HCT116 (cell line): ENCODE data around the gene CA12. TPM values are rescaled to one million over a fixed set of nuclear protein-coding genes. Genes with fewer than 3 reads are reported as not detected.
A peak's percentile ranks its signal among the peaks of the same experiment; 100 is the strongest.

ENCODE experiments used
- ATAC-seq: fragments of 200-7000 bp; cut with Tn5 transposase; 2 replicates; pipeline ENCODE4 v1.9.1; 2020; ENCODE audit warnings: mild to moderate bottlenecking, moderate library complexity
- BruUV-seq: library from RNA; stranded (reverse); fragments of 400-500 nt; replicated peaks from 2 replicates; lab custom pipeline; 2021; lab: Mats Ljungman, UMichigan
- CTCF ChIA-PET: fragments of 300-600 bp; sonication (Branson Sonifier 250); formaldehyde crosslinking; loops from one replicate; lab custom pipeline; 2021; ENCODE audit warnings: antibody characterized with exemption; lab: Charles Lee
- POLR2A ChIA-PET: fragments of 300-600, 350-600 bp; sonication (Branson Sonifier 250); formaldehyde crosslinking; loops from one replicate; lab custom pipeline; 2021; ENCODE audit warnings: antibody characterized with exemption; lab: Charles Lee
- RAD21 ChIA-PET, 2 experiments: fragments of 300-600 bp; sonication (Branson Sonifier 250); formaldehyde crosslinking; loops; one replicate each; lab custom pipeline; 2023; ENCODE audit warnings: low total read pairs in 2 of 2; ENCODE audit not compliant: uncharacterized antibody in 2 of 2, unreplicated experiment in 2 of 2, low non-redundant PET in 1 of 2; lab: Charles Lee
- DNase-seq: peaks from one replicate; pipeline ENCODE4 v3.0.0-alpha.2; 2010; ENCODE audit warnings: low read depth, low spot score
- H2AFZ ChIP-seq: fragments of 200-600 bp; shearing (Covaris generic), sonication (generic); 2 replicates; pipeline ENCODE4 v1.6.1; 2017; ENCODE audit warnings: low read depth, mixed run types, mixed read lengths, antibody characterized with exemption, low read length; ENCODE audit not compliant: poor library complexity, severe bottlenecking
- H3K27ac ChIP-seq: 2 replicates; pipeline ENCODE4 v1.5.1; 2012; ENCODE audit warnings: low read depth, low read length
- H3K27me3 ChIP-seq: fragments of 200-600 bp; sonication (generic); 2 replicates; pipeline ENCODE4 v1.6.1; 2016; ENCODE audit warnings: mixed run types, low read length, mixed read lengths; ENCODE audit not compliant: insufficient read depth
- H3K36me3 ChIP-seq, 2 experiments: fragments of 200-500 bp in 1 of 2; fragments of 200-600 bp in 1 of 2; sonication (Bioruptor generic) in 1 of 2; sonication (generic) in 1 of 2; 2 replicates each; pipeline versions ENCODE4 v1.5.1 to v1.6.1; 2014 to 2016; ENCODE audit warnings: low read length in 2 of 2, inconsistent platforms in 1 of 2, mixed read lengths in 1 of 2, mixed run types in 1 of 2; ENCODE audit not compliant: insufficient read depth in 2 of 2, control insufficient read depth in 1 of 2
- H3K4me1 ChIP-seq, 2 experiments: fragments of 200-600 bp in 1 of 2; sonication (generic) in 1 of 2; 2 replicates each; pipeline versions ENCODE4 v1.5.1 to v1.6.1; 2012 to 2017; ENCODE audit warnings: low read length in 2 of 2, inconsistent platforms in 1 of 2, mild to moderate bottlenecking in 1 of 2, mixed read lengths in 1 of 2, mixed run types in 1 of 2, moderate library complexity in 1 of 2; ENCODE audit not compliant: insufficient read depth in 2 of 2, control insufficient read depth in 1 of 2
- H3K4me2 ChIP-seq: fragments of 200-600 bp; sonication (generic); 2 replicates; pipeline ENCODE4 v1.6.1; 2017; ENCODE audit warnings: mixed run types, low read length, mixed read lengths
- H3K4me3 ChIP-seq, 2 experiments: fragments of 200-600 bp in 1 of 2; sonication (generic) in 1 of 2; replicated peaks in 1 of 2; 2 replicates each; pipeline ENCODE4 v1.5.1; 2011 to 2016; ENCODE audit warnings: low read length in 2 of 2, control low read depth in 1 of 2, low read depth in 1 of 2, mild to moderate bottlenecking in 1 of 2, mixed read lengths in 1 of 2, mixed run types in 1 of 2
- H3K79me2 ChIP-seq: fragments of 200-600 bp; sonication (generic); 2 replicates; pipeline ENCODE4 v1.6.1; 2017; ENCODE audit warnings: mild to moderate bottlenecking, mixed run types, low read length, moderate library complexity, mixed read lengths; ENCODE audit not compliant: insufficient read depth
- H3K9ac ChIP-seq: fragments of 200-600 bp; sonication (generic); 2 replicates; pipeline ENCODE4 v1.6.1; 2016; ENCODE audit warnings: low read length, mixed read lengths
- H3K9me2 ChIP-seq: fragments of 200-600 bp; sonication (generic), shearing (Covaris generic); 2 replicates; pipeline ENCODE4 v1.6.1; 2017; ENCODE audit warnings: mixed run types, mild to moderate bottlenecking, moderate library complexity; ENCODE audit not compliant: insufficient read depth
- H3K9me3 ChIP-seq, 2 experiments: fragments of 200-500 bp in 1 of 2; fragments of 200-600 bp in 1 of 2; sonication (Bioruptor generic) in 1 of 2; sonication (generic) in 1 of 2; 2 replicates each; pipeline ENCODE4 v1.6.1; 2014 to 2017; ENCODE audit warnings: low read length in 2 of 2, mixed read lengths in 2 of 2, inconsistent platforms in 1 of 2, low read depth in 1 of 2, mild to moderate bottlenecking in 1 of 2, mixed run types in 1 of 2, moderate library complexity in 1 of 2; ENCODE audit not compliant: control insufficient read depth in 1 of 2, insufficient read depth in 1 of 2
- H4K20me1 ChIP-seq: fragments of 200-600 bp; sonication (generic), shearing (Covaris generic); 2 replicates; pipeline ENCODE4 v1.6.1; 2017; ENCODE audit warnings: mixed run types, mild to moderate bottlenecking, moderate library complexity; ENCODE audit not compliant: insufficient read depth
- EGR1 ChIP-seq: IDR thresholded peaks from 2 replicates; pipeline ENCODE4 v1.6.1; 2012; ENCODE audit warnings: low read depth
- FOSL1 ChIP-seq: IDR thresholded peaks from 2 replicates; pipeline ENCODE4 v1.6.1; 2012; ENCODE audit warnings: low read depth
- MAX ChIP-seq: IDR thresholded peaks from 2 replicates; pipeline ENCODE4 v1.6.1; 2012
- POLR2A ChIP-seq: IDR thresholded peaks from 2 replicates; pipeline ENCODE4 v1.7.0; 2011; ENCODE audit warnings: borderline replicate concordance; ENCODE audit not compliant: insufficient read depth, insufficient read length; ENCODE audit errors: extremely low read depth
- POLR2AphosphoS5 ChIP-seq: IDR thresholded peaks from 2 replicates; pipeline ENCODE4 v1.6.1; 2011; ENCODE audit warnings: mild to moderate bottlenecking, low read depth, low read length, moderate library complexity
- SIN3A ChIP-seq: IDR thresholded peaks from 2 replicates; pipeline ENCODE4 v1.6.1; 2012; ENCODE audit warnings: low read depth
- SP1 ChIP-seq: IDR thresholded peaks from 2 replicates; pipeline ENCODE4 v1.6.1; 2012; ENCODE audit warnings: low read depth
- intact Hi-C: fragments of 100-400 bp; cut with micrococcal nuclease; formaldehyde crosslinking; loops from 2 replicates; pipeline ENCODE4 v1.10.0; 2022
- total RNA-seq: library from RNA; stranded (reverse); gene quantifications from one replicate; pipeline ENCODE4 v1.2.1, GENCODE V29; 2021; ENCODE audit not compliant: unreplicated experiment

Gene CA12
- total RNA-seq, 1 experiment from 2014 or later, result 1.8 TPM

DNA sequence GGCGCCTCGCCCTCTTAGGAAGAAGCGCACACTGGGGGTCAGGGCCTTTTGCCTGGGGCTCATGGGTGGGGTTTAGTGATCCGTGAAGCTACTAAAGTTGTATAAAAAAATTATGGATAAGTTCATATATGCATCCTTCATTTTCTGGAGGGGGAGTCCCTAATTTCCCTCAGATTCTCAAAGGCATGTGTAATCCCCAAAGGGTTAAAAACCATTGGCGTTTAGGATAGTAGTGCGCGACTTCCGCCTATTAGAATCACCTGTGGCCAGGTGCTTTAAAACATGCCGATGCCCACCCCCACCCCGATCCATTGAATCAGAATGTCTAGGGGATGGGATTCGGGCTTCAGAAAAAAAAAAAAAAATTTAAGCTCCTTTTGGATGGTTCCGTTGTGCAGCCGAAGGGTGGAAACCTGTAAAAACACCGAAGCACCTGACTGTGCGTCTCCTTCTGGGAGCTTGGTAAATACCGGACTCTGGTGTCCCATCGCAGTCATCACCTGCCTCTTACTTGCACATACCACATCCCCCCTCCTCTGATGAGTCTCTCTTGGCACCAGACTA is 103.7 kb downstream of the CA12 start:
- TSS peak; percentile 50 for BruUV-seq
- Histone ChIP-seq H2AFZ (peak overlapping the region; percentile 80), H3K4me2 (peak overlapping the region; percentile 97), H3K27me3 (no peaks in the 10 kb centered on the region), H3K79me2 (no peaks in the 10 kb centered on the region), H3K36me3 (no peaks in the 10 kb centered on the region), H4K20me1 (no peaks in the 10 kb centered on the region), H3K9ac (peak overlapping the region; percentile 57), H3K4me3 (peak overlapping the region; percentile 63 to 75), H3K9me2 (no peaks in the 10 kb centered on the region), H3K27ac (peak overlapping the region; percentile 27; the same call in 1 of the 2 replicates), H3K4me1 (peaks cover 3 to 14% of the 10 kb centered on the region in 2 experiments; a peak in 3 of 4 replicates), H3K9me3 (no peaks in the 10 kb centered on the region)
- no peak for TF ChIP-seq SP1
- no peak for TF ChIP-seq POLR2A
- TF ChIP-seq MAX, result no peak
- TF ChIP-seq SIN3A, result no peak
- RAD21 ChIA-PET, result interaction anchor here in 1 of 2 experiments (0.7 kb wide), 1 partner anchor 143 kb away, joined by 5 read pairs; no protein-coding TSS in a partner anchor
- POLR2A ChIA-PET, result no interaction called here
- CTCF ChIA-PET, result interaction anchor here (0.7 to 1.0 kb wide), 2 partner anchors 125 to 230 kb away, joined by 3 read pairs; no protein-coding TSS in a partner anchor
- intact Hi-C loops, result loop anchor here (10.0 kb wide), 2 partner anchors 123 to 233 kb away; partner anchors contain the start of genes RPS27L and TPM1
- DNase-seq, result no peak
- peak; percentile 17 for ATAC-seq

DNA sequence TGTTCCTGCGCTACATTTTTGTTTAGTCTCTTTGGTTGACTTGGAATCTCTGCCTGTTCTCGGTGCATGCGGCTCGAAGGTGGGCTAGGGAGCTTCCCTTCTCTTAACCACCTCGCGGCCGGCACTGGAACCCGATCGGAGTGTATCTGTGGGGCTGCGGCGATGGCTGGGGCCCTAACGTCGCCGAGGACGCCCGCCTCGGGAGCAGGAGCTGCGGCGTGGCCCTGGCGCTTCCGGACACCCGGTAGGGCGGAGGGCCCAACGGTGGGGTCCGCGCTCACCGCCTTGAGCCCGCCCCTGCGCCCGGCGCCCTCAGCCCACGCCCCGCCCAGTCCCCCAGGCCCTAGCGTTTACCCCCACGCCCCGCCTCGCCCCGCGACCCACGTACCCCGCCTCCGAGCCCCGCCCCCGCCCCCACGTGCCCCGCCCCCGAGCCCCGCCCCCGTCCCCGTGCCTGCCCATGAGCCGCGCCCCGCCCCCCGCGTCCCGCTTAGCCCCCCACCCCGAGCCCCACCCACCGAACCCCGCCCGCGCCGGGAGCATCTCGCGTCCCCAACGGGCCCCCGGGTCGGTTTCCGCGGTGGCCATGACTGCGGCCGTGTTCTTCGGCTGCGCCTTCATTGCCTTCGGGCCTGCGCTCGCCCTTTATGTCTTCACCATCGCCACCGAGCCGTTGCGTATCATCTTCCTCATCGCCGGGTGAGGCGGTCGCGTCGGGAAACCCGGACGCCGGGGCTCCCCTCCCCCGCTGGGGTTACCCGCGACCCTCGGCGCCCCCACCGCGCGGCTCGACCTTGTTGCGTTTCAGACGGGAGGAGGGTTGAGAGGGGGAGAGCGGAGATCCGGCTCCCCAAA is 104.4 kb downstream of the CA12 start, which contains the start of gene APH1B:
Gene APH1B (plus strand): TSS at position 568 of the 855 bp plus-strand sequence. CDS start 19 bp downstream, at position 587.
- peak within 1 kb of the TSS; percentile 27; the same call in 1 of the 2 replicates for H3K27ac ChIP-seq
- BruUV-seq, result no TSS peak
- no peaks in the 10 kb centered on the region for H3K27me3 ChIP-seq
- peaks cover 3 to 14% of the 10 kb centered on the region in 2 experiments; a peak in 3 of 4 replicates for H3K4me1 ChIP-seq
- CTCF ChIA-PET, result no interaction called here
- DNase-seq, result no peak
- POLR2A ChIA-PET, result interaction anchor here (0.7 kb wide), 1 partner anchor 95 kb away, joined by 3 read pairs; no protein-coding TSS in a partner anchor
- H3K4me3 ChIP-seq, result peak within 1 kb of the TSS; percentile 63 to 75
- no peaks in the 10 kb centered on the region for H3K9me3 ChIP-seq
- peak within 1 kb of the TSS; percentile 97 for H3K4me2 ChIP-seq
- no peaks in the 10 kb centered on the region for H3K36me3 ChIP-seq
- RAD21 ChIA-PET, result no interaction called here
- H3K9ac ChIP-seq, result peak within 1 kb of the TSS; percentile 62
- no peaks in the 10 kb centered on the region for H3K9me2 ChIP-seq
- intact Hi-C loops, result loop anchor here (10.0 kb wide), 2 partner anchors 122 to 232 kb away; partner anchors contain the start of genes RPS27L and TPM1
- no peaks in the 10 kb centered on the region for H3K79me2 ChIP-seq
- TF ChIP-seq POLR2AphosphoS5 (peak; percentile 54), POLR2A (peak; percentile 35), EGR1 (no peak), FOSL1 (no peak)
- TF ChIP-seq, all 23 proteins: peak for 2
- peak; percentile 91 for ATAC-seq
- Histone ChIP-seq H2AFZ (peak within 1 kb of the TSS; percentile 80), H4K20me1 (no peaks in the 10 kb centered on the region)
